ENCODE results near the gene E2F3.
"Not testable (repeated sequence)": the region's sequence is repeated elsewhere in the genome, so short reads cannot be mapped to it uniquely, and the experiment has no call there.

E2F3 gene

DNA sequence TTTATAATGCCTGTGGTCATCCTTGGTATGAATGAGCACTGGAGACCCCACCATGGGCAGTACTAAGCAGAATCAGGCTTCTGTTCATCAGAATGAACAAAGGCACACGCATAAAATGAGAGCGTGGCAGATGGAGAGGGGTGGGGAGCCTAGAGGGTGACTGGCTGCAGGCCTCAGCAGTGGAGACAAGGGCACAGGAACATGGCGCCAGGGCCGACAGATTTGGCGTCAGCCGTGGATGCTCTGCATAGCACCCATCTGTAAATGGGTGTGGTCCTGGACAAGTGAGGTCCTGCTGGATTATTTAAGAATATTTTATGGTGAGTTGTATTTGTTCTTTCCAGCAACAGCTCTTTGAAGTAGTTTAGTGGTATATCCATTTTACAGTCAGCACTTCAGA is 33.1 kb downstream of the E2F3 start:
- DNase-seq, result no peak

DNA sequence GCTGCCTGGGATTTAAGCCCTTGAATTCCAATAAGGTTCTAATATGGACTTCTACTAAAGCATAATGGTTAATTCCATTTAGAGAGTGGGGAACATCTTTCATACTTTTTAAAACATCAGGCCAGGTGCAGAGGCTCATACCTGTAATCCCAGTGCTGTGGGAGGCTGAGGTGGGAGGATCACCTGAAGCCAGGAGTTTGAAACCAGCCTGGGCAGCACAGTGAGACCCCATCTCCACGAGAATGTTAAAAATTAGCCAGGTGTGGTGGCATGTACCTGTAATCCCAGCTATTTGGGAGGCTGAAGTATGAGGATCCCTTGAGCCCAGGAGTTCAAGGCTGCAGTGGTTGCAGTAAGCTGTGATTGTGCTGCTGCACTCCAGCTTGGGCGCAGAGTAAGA is 35.0 kb downstream of the E2F3 start:
- DNase-seq, result no peak

DNA sequence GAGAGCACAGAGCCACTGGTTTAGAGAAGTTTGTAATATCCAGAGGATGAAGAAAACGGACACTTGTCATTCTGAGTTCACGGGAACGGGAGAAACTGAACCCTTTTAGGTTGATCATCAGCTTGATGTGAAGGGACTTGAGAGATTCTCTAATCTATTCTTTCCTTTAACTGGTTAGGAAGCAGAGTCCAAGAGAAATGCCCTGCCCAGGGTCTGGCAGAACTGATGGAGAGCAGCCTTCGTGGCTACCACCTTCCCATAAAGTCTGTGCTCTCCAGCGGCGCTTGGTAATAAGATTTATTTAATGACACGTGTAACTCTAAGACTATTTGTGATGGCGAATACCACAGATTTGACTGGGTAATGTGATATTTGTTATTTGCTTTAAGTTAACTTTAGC is 36.0 kb downstream of the E2F3 start:
- DNase-seq, result no peak

DNA sequence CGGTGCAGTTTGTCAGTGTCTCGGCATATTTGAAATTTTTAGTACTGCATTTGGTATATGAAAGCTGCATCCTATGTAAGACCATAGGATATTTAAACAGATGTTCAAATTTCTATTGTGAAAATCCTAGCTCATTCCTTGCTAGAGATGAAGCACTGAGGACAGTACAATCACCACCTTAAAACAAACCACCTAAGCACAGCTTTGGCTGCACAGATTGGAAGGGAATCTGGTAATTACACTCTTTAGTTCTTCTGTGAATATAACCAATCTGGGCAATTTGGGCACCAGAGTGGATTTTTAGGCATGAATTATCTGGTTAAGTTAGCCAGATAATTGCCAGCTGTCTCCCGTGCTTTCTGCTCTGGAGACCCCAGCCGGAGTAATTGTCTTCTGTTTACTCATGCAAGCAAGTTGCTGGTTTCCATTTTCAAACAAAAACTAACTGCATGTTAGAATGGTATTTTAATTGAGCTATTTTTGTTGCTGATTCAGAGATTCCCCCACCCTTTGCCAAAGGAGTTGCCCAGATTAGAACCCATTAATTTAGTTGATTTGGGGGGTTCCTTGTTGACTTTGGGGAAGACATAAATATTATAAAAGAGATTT is 36.9 kb downstream of the E2F3 start:
- no peak for DNase-seq

DNA sequence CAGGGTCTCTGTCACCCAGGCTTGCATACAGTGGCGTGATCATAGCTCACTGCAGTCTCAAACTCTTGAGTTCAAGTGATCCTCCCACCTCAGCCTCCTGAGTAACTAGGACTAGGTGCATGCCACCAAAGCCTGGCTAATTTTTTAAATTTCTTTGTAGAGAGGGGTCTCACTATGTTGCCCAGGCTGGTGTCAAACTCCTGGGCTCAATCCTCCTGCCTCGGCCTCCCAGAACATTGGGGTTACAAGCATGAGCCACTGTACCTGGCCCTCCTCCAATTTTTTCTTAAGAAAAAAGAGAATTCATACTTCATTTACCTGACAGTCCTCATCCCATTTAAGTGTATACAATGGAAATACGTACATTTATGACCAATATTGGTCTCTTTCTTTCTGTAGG is 37.9 kb downstream of the E2F3 start:
- no peak for DNase-seq

DNA sequence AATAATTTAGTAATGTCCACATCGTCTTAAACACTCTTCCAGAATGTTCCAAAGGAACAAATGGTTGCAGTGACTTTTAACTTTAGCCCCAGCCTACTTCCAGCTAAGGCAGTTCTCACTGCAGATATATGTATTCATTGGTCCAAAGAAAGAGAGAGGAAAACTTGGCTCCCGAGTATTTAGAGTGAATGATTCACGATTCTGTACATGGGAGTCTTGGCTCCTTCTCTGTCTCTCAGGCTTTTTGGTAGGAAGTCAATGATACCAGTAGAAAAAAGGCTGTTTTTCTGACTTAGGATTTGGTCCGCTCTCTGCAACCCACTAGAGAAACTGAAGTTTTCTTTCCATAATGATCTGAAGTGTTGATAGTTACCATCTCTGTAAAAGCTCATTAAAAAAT is 38.6 kb downstream of the E2F3 start:
- DNase-seq, result no peak

DNA sequence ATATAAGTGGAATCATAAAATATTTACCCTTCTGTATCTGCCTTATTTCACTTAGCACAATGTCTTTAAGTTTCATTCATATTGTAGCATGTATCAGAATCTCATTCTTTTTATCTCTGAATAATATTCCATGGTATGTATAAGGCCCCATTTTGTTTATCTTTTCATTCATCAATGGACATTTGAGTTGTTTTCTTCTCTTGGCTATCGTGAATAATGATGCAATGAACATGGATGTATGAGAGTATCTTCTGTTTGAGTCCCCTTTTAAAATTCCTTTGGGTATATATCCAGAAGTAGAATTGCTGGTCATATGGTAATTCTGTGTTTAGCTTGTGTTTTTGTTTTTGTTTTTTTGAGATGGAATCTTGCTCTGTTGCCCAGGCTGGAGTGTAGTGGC is 39.6 kb downstream of the E2F3 start:
- no peak for DNase-seq

DNA sequence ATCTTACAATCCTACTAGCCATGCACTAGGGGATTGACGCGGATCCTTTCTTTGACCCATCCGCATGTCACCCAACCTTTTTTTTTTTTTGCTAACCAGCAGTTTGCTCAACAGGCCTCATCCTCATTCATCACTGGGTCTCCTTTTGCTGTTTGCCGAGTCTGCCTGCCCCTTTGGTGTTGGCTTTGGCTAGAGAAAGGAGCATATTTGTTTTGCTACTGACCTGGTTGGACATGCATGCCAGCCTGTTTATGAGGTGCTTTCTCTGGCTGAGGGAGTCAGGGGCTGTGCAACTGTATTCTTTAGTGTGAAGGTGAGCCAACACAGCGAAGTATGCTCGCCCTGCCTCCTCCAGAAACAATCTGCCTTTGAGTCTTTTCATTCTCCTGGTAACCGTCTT is 40.2 kb downstream of the E2F3 start:
- no peak for DNase-seq

DNA sequence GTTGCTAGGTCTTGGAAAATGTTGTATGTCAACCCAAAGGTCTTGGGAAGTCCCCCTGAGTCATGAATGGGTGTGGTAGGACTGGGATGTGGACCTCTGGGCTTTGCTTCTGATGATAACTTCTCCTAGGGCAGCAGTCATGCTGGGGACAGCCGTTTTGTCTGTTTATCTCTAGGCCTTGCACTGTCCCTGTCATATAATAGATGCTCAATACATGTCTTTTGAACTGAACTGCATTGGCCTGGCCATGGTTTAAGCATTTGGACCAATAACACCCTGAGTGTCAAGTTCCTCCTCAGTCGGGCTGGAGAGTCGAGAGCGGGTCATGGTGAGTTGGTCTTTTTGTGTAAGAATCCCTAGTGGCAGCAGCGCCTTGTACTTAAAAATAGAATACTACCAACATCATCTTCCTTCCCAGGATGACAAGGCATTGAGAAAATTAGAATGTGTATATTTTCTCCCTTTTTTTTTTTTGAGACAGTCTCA is 43.1 kb downstream of the E2F3 start:
- no peak for DNase-seq

DNA sequence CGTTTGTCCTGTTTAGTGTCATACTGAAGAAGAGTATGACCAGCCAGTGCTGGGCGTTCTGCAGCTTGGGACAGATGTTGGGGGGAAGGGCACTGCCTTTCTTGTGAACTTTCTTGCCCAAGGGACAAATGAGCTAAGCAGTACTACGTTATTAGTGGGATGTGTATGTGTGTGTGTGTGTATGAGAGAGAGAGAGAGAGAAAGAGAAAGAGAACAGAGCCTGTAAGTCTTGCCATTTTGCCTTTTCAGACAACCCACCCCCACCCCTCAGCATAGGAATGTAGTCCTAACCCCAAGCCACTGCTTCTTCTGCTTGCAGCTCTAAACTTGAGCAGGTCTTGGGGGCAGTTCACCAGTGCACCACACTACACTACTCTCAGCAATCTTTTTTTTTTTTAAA is 45.5 kb downstream of the E2F3 start:
- DNase-seq, result no peak

DNA sequence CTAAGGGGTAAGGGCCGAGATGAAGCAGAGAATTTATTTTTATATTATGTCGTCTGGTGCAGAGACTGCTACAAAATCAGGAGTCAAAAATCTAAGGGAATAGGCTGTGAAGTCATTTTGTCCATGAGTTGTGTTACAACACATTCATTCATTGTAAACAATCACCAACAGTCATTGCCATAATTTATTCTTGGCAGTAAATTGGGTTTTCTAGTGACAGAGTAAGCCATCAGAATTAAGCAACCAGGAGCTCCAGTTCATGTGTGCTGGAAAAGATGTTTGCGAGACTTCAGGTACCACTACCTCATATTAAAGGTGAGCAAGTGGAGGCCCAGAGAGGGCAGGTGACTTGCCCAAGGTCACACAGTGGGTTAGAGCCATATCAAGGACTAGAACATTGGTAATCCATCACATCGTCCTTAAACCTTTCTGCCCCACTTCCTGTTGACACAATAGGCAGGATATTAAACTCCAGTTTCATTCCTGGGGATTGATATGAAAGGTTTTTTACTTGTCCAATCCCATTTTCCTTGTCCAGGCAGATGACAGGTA is 46.0 kb downstream of the E2F3 start:
- no peak for DNase-seq

DNA sequence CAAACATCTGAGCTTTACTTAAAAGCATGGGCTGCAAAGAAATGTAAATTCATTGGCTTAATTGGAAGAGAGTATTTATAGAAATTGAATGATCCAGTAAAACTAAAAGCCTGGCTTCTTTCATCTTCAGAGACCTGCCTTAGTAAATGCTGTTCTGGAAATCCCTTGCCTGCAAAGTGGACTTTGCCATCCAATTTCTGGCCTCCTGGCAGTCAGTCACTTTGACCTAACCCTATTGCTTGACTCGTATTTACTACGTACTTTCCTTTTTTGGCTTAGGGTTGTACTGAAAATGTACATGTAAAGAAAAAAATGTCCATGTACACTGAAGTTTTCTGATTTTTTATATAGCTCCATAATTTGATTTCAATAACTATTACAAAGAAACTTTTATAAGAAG is 47.1 kb downstream of the E2F3 start:
- DNase-seq, result no peak

DNA sequence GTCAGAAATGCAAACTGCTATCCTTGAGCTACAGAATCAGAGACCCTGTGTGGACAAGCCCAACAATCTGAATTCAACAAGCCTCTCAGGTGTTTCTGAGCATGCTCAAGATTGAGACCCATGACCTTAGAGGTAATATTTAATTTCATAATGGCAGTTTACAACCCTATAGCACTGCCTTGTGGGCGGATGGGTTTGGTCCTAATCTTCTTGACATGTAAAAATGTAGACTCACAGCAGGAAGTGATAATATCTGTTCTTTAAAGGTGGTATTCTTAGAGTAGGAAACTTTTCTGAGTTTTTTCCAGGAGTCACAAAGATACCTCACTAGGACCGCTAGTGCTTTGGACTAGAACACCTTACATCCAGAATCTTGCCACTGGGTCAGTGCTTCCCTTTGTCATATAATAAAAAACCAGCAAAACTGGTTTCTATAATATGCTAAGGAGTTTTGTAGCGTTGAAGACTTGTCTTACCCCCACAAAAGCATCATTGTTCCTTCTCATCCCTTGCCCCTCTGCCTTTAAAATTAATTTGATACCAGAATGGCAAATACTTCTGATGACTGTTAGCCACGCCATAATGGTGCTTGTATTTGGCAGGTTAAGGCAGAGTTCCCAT is 52.6 kb downstream of the E2F3 start:
- DNase-seq, result no peak

DNA sequence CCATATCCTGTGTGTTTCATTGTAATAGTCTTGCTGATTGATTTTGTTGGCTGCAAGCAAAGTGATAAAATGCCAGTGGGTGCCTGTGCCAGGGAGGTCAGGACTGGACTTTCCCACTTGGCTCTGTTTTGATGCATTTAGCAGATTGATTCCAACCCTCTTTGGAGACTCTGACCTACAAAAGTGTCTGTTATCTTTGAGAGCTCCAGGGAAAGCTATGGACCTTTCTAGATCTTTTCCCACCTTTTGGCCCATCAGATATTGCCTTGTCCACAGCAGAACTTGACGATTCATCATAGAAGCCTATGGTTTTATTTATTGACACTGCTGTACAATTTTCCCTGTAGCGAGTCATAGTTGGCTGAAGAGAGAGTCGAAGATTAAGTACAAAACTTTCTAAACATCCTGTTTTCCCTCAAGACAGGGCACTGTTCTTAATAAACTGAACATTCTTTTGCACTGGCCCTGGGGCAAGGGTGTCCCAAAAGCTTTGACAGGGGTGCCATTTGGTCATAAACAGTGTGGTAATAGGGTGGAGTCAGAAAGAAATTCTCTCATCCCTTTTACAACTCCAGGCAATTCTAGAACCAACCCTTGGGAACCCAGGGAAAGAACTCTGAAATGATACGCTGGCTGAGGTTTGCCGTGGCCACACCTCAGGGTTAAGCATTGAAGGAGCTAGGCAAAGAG is 53.7 kb downstream of the E2F3 start:
- peak; percentile 37 for DNase-seq

DNA sequence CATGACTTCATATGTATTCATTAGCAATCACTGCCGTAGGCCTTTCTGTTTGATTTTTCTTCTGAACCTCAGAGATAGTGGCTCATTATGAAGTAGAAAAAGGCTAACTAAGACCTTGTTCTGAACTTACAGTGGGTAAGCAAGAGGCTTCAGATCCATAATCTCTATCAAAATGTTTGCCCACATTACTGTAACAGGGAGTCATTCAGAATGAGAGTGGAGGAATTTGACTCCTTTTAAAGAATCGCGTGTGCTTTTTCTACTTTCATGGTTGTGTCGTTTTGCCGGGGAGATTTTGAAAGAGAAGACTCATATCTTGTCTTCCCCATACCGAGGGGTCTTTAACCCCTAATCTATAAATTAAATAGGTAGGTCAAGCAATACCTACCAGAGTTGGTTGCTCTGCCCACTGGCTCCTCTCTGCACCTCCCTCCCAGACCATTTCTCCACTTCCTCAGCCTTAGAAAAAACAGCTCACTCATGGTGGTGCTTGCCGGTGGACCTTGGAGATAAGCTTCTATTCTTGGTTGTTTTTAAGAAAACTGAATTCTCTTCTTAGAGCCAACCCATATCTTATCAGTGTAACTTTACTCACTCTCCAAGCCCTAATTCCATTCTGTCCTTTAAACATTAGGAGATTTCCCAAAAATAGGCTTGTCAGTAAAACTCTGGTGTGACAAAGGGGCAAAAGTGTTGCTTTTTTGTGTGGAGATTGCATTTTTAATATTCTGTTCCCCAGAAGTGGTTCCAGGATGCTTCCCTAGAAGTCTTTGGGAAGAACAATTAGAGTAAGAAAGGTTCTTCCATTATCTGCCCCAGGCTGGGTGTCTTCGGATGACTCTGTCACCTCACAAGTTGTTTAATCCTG is 56.6 kb downstream of the E2F3 start:
- no peak for DNase-seq

DNA sequence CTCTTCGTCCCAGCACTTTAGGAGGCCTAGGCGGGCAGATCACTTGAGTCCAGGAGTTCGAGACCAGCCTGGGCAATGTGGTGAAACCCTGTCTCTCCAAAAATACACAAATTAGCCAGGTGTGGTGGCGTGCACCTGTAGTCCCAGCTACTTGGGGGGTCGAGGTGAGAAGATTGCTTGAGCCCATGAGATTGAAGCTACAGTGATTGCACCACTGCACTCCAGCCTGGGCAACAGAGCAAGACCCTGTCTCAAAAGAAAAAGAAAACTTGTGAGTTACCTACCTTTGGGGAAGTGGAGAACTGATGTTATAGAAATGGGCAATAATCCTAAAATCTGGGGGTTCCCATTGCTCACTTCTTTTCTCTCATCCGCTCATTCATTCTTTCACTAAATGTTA is 58.0 kb downstream of the E2F3 start:
- no peak for DNase-seq

DNA sequence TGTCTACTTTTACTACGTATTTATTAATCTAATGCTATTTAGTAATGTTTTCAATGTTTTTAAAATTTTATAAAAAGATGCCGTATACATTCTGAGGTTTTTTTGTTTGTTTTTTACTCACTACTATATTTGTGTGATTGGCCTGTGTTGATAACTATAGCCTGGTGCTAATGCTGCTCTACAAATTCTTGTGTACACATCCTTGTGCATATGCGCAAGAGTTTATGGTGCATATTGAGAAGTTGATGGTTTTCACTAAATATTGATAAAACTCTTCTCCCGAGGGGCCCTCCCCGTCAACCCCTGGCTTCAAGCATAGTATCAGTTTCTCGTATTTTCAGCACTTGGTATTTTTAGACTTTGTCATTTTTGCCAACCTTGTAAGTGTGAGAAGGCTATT is 59.9 kb downstream of the E2F3 start:
- DNase-seq, result no peak

DNA sequence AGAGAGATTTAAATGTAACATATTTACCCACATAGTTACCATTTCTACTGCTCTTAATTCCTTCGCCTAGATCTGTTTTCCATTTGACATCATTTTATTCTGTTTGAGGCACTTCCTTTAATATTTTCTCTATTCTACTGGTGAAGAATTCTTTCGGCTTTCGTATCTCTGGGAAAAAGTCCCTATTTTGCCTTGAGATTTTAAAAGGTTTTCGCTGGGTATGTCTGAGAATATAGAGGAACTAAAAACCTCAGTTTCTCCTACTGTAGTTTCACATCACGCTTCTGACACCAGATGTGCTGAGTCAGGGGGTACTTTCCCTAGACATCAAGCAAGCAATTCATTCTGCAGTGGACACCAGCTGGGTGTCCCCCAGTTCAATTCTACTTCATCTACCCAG is 61.7 kb downstream of the E2F3 start:
- DNase-seq, result no peak

DNA sequence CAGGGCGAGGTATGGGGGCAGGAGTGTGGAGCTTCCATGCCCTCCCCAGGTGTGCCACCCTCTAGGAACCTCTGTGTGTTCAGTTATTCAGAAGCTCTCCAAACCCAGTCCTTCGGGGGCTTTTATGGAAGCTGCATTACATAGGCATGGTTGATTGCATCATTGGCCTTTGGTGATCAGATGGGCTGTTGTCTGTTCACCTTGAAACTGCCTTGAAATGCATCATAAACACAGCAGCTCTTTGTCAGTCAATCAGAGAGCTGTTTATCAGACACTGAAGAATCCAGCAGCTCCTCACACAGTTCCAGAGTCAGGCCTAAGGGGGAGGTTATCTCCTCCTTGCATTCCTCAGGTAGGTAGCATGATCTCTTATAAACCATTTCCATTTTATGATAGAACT is 62.4 kb downstream of the E2F3 start:
- DNase-seq, result no peak

DNA sequence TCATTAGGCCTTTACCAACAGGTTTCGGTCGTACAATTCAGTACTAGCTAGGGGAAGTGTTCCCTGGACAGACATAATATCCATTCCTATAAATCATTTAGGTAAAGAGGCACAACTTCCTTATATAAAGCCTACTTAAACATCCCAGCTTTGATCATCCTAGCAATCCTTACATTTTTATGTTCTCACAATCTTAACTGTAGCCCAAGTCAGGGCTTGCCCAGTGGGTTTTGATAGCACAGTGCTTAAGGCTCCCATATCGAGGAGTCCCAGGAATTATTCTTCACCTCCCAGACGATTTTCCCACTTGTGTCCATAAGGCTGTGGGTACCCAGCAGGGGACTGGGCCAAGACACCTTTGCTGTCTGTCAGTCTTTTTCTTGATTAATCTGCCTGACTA is 63.2 kb downstream of the E2F3 start:
- DNase-seq, result no peak

DNA sequence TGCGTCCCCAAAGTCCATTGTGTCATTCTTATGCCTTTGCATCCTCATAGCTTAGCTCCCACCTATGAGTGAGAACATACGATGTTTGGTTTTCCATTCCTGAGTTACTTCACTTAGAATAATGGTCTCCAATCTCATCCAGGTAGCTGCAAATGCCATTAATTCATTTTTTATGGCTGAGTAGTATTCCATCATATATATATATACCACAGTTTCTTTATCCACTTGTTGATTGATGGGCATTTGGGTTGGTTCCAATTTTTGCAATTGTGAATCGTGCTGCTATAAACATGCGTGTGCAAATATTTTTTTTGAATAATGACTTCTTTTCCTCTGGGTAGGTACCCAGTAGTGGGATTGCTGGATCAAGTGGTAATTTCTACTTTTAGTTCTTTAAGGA is 63.9 kb downstream of the E2F3 start:
- not testable (repeated sequence) for DNase-seq

DNA sequence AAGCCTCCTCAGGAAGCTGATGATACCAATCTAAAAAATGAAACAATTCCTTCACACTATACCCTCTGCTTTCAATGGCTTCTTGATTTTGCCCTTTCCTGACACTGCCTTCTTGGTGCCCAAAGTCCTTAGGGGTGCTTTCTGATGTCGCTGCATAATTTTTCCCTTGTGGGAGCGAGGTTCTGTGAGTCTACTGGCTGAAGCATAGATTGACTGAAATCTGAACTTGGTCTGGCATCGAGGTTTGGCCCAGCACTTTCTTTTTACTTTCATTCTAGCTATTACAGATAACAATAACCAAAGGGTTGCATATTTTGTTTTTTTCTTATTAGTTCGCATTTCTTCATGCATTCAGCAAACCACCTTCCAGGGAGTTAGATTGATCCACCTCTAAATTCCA is 65.8 kb downstream of the E2F3 start:
- DNase-seq, result no peak

DNA sequence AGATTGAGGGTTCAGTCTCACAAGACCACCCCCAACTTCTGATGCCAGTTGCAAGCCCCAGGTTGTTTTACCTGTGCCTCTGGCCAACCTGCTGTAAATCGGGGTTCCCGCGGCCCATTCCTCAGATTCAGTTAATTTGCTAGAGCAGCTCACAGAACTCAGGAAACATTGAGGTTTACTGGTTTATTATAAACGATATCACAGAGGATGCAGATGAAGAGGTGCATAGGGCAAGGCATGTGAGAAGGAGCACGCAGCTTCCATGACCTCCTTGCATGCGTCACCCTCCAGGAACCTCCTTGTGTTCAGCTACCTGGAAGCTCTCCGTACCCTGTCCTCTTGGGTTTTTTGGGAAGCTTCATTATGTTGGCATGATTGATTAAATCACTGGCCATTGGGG is 66.5 kb downstream of the E2F3 start:
- no peak for DNase-seq
